Measurements from ENCODE around the gene SLC26A3. TPM values are rescaled to one million over a fixed set of nuclear protein-coding genes. Genes with fewer than 3 reads are reported as not detected.

Gene SLC26A3
- total and polyA plus RNA-seq, 12 donors, result 0.03 to 0.50 (median 0.43) TPM; not detected in 8

DNA sequence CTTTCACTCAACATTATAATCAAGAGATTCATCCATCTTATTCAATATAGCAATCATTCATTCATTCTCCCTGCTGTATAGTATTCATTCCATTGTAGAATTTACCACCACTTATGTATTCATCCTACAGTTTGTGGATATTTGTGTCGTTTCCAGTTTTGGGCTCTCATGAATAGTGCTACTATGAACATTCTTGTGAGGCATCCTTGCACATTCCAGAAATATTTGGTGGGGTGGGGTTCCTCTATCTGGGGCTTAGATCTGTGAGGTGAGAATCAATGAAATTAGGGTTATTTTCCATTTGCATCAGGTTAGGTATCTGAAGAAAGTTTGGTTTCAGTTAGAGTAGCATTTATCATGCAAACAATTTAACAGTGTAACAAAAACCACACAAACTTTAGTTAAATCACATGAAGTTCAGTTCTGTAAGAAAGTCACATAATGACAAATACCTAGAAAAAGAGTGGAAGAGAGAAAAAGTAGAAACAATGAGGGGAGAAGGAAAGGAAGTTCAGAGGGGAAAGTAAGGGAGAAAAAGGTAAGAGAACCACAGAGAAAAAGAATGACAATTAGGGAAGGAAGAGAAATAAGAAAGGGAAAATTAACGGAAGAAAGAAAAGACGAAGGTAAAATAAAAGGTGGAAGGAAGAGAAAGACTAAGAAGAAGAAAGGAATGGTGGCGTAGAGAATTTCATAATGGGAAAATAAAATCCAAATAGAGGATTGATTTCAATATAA lies 84.4 kb downstream of the SLC26A3 start:
- intact Hi-C loops (cut with DNase I), result no loop called here
- Histone ChIP-seq H3K4me3 (no peak overlapping the region), H3K4me1 (replicated peaks in 1 of 2) (no peaks in the 10 kb centered on the region), H3K27ac (no peak overlapping the region), H3K27me3 (no peaks in the 10 kb centered on the region), H3K36me3 (replicated peaks in 1 of 2) (no peaks in the 10 kb centered on the region), H3K9me3 (replicated peaks in 1 of 3) (no peaks in the 10 kb centered on the region)
- DNase-seq, result no peak
- 81 to 86% (median 84%) methylated on average over 4 of the region's 4 CpGs for WGBS, 4 donors
- TF ChIP-seq POLR2A (IDR thresholded peaks at IDR 0.05), result no peak
- no peak for TF ChIP-seq CTCF (IDR thresholded peaks at IDR 0.05)

GRCh38 chr7:107715531-107715930 lies 87.5 kb downstream of the SLC26A3 start:
- intact Hi-C loops (cut with DNase I), result no loop called here
- Histone ChIP-seq H3K36me3 (replicated peaks in 1 of 2) (no peaks in the 10 kb centered on the region), H3K27me3 (no peaks in the 10 kb centered on the region), H3K9me3 (replicated peaks in 1 of 3) (no peaks in the 10 kb centered on the region), H3K27ac (no peak overlapping the region), H3K4me3 (no peak overlapping the region), H3K4me1 (replicated peaks in 1 of 2) (no peaks in the 10 kb centered on the region)
- no peak for TF ChIP-seq CTCF (IDR thresholded peaks at IDR 0.05)
- TF ChIP-seq POLR2A (IDR thresholded peaks at IDR 0.05), result no peak
- WGBS, 4 donors, result 73 to 87% (median 80%) methylated on average over 6 of the region's 6 CpGs
- DNase-seq, result no peak

Other genes with a start within 250 kb of the SLC26A3 start
- gene COG5, start 239.3 kb downstream of the SLC26A3 start, total RNA-seq, result 10 to 100 TPM; 12.3 to 43.8 (median 32.8) TPM
- 10 to 100 TPM in 1 of 3 donors, 1 to 10 TPM in 2; 4.4 to 38.9 (median 5.8) TPM for gene COG5, start 239.3 kb downstream of the SLC26A3 start, polyA plus RNA-seq
- gene DUS4L, start 239.3 kb downstream of the SLC26A3 start, total RNA-seq, result 10 to 100 TPM in 2 of 9 donors, 1 to 10 TPM in 7; 4.3 to 12.7 (median 7.1) TPM
- gene DUS4L, start 239.3 kb downstream of the SLC26A3 start, polyA plus RNA-seq, result 10 to 100 TPM in 1 of 3 donors, 1 to 10 TPM in 2; 4.2 to 10.1 (median 4.8) TPM
- 100 to 1,000 TPM in 1 of 9 donors, 10 to 100 TPM in 8; 35.0 to 158 (median 51.1) TPM for gene BCAP29, start 223.0 kb downstream of the SLC26A3 start, total RNA-seq
- gene BCAP29, start 223.0 kb downstream of the SLC26A3 start, polyA plus RNA-seq, result 10 to 100 TPM; 39.5 to 67.9 (median 50.9) TPM
- under 1 TPM in 8 of 9 donors, not detected in 1; 0.06 to 0.78 (median 0.29) TPM for gene SLC26A4, start 142.4 kb downstream of the SLC26A3 start, total RNA-seq
- gene SLC26A4, start 142.4 kb downstream of the SLC26A3 start, polyA plus RNA-seq, result under 1 TPM; 0.13 to 0.16 (median 0.16) TPM
- 10 to 100 TPM; 16.4 to 34.1 (median 19.8) TPM for gene CBLL1, start 59.1 kb downstream of the SLC26A3 start, total RNA-seq
- 10 to 100 TPM in 1 of 3 donors, 1 to 10 TPM in 2; 4.0 to 32.3 (median 5.1) TPM for gene CBLL1, start 59.1 kb downstream of the SLC26A3 start, polyA plus RNA-seq
- gene DLD, start 88.0 kb upstream of the SLC26A3 start, total RNA-seq, result 100 to 1,000 TPM in 8 of 9 donors, 10 to 100 TPM in 1; 72.4 to 616 (median 153) TPM
- gene DLD, start 88.0 kb upstream of the SLC26A3 start, polyA plus RNA-seq, result 100 to 1,000 TPM in 1 of 3 donors, 10 to 100 TPM in 2; 21.6 to 372 (median 26.4) TPM
- 100 to 1,000 TPM in 2 of 9 donors, 10 to 100 TPM in 7; 48.6 to 159 (median 88.9) TPM for gene LAMB1, start 199.9 kb upstream of the SLC26A3 start, total RNA-seq
- gene LAMB1, start 199.9 kb upstream of the SLC26A3 start, polyA plus RNA-seq, result 100 to 1,000 TPM in 2 of 3 donors, 10 to 100 TPM in 1; 73.6 to 164 (median 144) TPM

All from adrenal gland (tissue), 12 donors.